ENCODE measurements around the gene DPF1.

GRCh38 chr19:38216785-38217641, 7.0 kb downstream of the DPF1 start:
- TF ChIP-seq CTCF (IDR thresholded peaks at IDR 0.05), result no peak
- TF ChIP-seq POLR2AphosphoS5 (IDR thresholded peaks at IDR 0.05), result no peak
- no peak for TF ChIP-seq POLR2A (IDR thresholded peaks at IDR 0.05)
